ENCODE measurements around the gene SERINC5.
"Not testable (repeated sequence)": the region's sequence is repeated elsewhere in the genome, so short reads cannot be mapped to it uniquely, and the experiment has no call there.

Gene SERINC5

DNA sequence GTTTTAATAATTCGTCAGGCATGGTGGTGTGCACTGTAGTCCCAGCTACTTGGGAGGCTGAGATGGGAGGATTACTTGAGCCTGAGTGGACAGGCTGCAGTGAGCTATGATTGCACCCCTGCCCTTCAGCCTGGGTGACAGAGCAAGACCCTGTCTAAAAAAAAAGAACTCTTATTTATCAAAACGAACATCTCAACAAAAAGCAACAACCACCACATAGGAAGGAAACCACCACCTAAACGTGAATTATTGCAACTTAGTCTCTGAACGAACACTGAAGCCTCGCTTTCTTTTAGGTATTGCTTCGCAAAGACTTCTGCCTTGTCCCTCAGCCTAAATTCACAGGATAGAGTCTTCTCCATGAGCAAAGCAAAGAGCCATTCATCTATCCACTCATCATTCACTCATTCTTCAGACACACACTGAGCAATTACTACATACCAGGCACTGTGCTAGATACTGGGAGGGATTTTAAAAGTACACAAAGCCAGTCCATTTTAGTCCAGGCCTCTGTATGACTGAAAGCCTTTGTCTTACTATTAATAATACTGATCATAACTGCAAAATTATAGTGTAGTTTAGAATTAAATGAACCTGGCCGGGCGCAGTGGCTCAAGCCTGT is 163.3 kb downstream of the SERINC5 start:
- H3K4ac ChIP-seq (ENCODE audit: low read length) = no peak overlapping the region
- H2BK15ac ChIP-seq (ENCODE audit: low read length) = no peak overlapping the region
- H3K27ac ChIP-seq (replicated peaks; ENCODE audit: low read length) = no peak overlapping the region
- H3K27me3 ChIP-seq (ENCODE audit: control insufficient read depth in 3 of 3, insufficient read depth in 3 of 3, low read depth in 1 of 3, low read length in 3 of 3) = no peaks in the 10 kb centered on the region
- H3K4me2 ChIP-seq (ENCODE audit: insufficient read depth, low read length, poor library complexity, severe bottlenecking) = no peak overlapping the region
- no peak overlapping the region for H3K23ac ChIP-seq (ENCODE audit: low read depth, low read length, poor library complexity)
- no peak overlapping the region for H2AK5ac ChIP-seq (ENCODE audit: low read depth, low read length)
- H3K36me3 ChIP-seq (replicated peaks in 1 of 2; ENCODE audit: control insufficient read depth in 2 of 2, insufficient read depth in 2 of 2, low read length in 2 of 2) = no peaks in the 10 kb centered on the region
- no peak overlapping the region for H3K18ac ChIP-seq (ENCODE audit: low read length)
- H3K79me1 ChIP-seq (ENCODE audit: low read depth, low read length) = no peaks in the 10 kb centered on the region
- no peak overlapping the region for H4K8ac ChIP-seq (ENCODE audit: low read depth, low read length)
- peaks cover 16 to 18% of the 10 kb centered on the region in 2 donors for H3K4me1 ChIP-seq (ENCODE audit: control insufficient read depth in 2 of 2, insufficient read depth in 1 of 2, low read depth in 1 of 2, low read length in 2 of 2)
- H2BK120ac ChIP-seq (ENCODE audit: low read depth, low read length) = no peak overlapping the region
- no peak overlapping the region for H3K9ac ChIP-seq (ENCODE audit: low read depth, low read length, poor library complexity)
- no peak overlapping the region for H2AFZ ChIP-seq (ENCODE audit: low read length)
- H3K14ac ChIP-seq (ENCODE audit: low read length) = no peak overlapping the region
- H2BK12ac ChIP-seq (ENCODE audit: low read length) = no peak overlapping the region
- H2BK5ac ChIP-seq (ENCODE audit: low read length) = no peak overlapping the region
- H4K91ac ChIP-seq (ENCODE audit: low read depth, low read length, poor library complexity) = no peak overlapping the region
- H3K4me3 ChIP-seq (ENCODE audit: low read length in 2 of 2) = no peak overlapping the region
- H3K9me3 ChIP-seq (replicated peaks in 1 of 2; ENCODE audit: control insufficient read depth in 2 of 2, insufficient read depth in 1 of 2, low read depth in 1 of 2, low read length in 2 of 2) = no peaks in the 10 kb centered on the region
- no peak for DNase-seq (ENCODE audit: low spot score)
- no CpG with 5 or more reads among the region's 8 CpGs for WGBS, 2 donors (ENCODE audit: extremely low coverage in 2 of 2, insufficient read length in 2 of 2, insufficient replicate concordance in 1 of 2)

DNA sequence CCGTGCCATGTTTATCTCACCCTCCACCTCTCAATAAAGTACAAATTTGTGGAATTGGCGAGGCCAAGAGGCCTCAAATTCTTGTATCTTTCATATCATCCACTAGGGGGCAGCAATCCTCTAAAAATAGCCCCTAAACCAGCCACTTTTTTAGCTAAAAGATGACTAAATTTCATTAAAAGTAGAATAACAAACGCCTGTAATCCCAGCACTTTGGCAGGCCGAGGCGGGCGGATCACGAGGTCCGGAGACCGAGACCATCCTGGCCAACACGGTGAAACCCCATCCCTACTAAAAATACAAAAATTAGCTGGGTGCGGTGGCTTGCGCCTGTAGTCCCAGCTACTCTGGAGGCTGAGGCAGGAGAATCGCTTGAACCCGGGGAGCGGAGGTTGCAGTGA is 164.1 kb downstream of the SERINC5 start:
- Histone ChIP-seq H3K4me1 (ENCODE audit: control insufficient read depth in 2 of 2, insufficient read depth in 1 of 2, low read depth in 1 of 2, low read length in 2 of 2) (peaks cover 9 to 12% of the 10 kb centered on the region in 2 donors), H2AFZ (ENCODE audit: low read length) (peak overlapping the region; percentile 16)
- H2BK15ac ChIP-seq (ENCODE audit: low read length); H3K4me3 ChIP-seq (ENCODE audit: low read length in 2 of 2); H2BK120ac ChIP-seq (ENCODE audit: low read depth, low read length); H3K79me1 ChIP-seq (ENCODE audit: low read depth, low read length); H3K9ac ChIP-seq (ENCODE audit: low read depth, low read length, poor library complexity); H3K27me3 ChIP-seq (ENCODE audit: control insufficient read depth in 3 of 3, insufficient read depth in 3 of 3, low read depth in 1 of 3, low read length in 3 of 3); H3K9me3 ChIP-seq (replicated peaks in 1 of 2; ENCODE audit: control insufficient read depth in 2 of 2, insufficient read depth in 1 of 2, low read depth in 1 of 2, low read length in 2 of 2); H3K18ac ChIP-seq (ENCODE audit: low read length); H3K27ac ChIP-seq (replicated peaks; ENCODE audit: low read length); H3K14ac ChIP-seq (ENCODE audit: low read length); H3K23ac ChIP-seq (ENCODE audit: low read depth, low read length, poor library complexity); H3K4ac ChIP-seq (ENCODE audit: low read length); H3K4me2 ChIP-seq (ENCODE audit: insufficient read depth, low read length, poor library complexity, severe bottlenecking); H3K36me3 ChIP-seq (replicated peaks in 1 of 2; ENCODE audit: control insufficient read depth in 2 of 2, insufficient read depth in 2 of 2, low read length in 2 of 2); H2BK12ac ChIP-seq (ENCODE audit: low read length); H2BK5ac ChIP-seq (ENCODE audit: low read length); H2AK5ac ChIP-seq (ENCODE audit: low read depth, low read length); H4K8ac ChIP-seq (ENCODE audit: low read depth, low read length); H4K91ac ChIP-seq (ENCODE audit: low read depth, low read length, poor library complexity): not testable (repeated sequence)
- DNase-seq (ENCODE audit: low spot score) = peak; percentile 53
- no CpG with 5 or more reads among the region's 15 CpGs for WGBS, 2 donors (ENCODE audit: extremely low coverage in 2 of 2, insufficient read length in 2 of 2, insufficient replicate concordance in 1 of 2)

DNA sequence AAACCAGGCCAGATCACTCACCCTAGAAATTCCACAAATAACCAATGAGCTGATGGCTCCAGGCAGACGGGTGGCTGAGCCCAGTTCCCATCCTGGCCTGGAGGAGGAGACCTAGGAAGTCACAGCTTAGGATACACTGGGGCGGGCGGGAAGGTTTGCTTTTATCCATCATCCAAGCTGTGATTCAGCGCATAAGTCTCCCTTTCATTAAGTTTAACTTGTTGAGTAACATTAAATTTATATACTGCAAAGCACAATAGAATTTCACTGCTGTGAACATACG is 165.0 kb downstream of the SERINC5 start:
- Histone ChIP-seq H3K14ac (ENCODE audit: low read length) (no peak overlapping the region), H3K18ac (ENCODE audit: low read length) (peak overlapping the region; percentile 54), H3K9ac (ENCODE audit: low read depth, low read length, poor library complexity) (no peak overlapping the region), H3K79me1 (ENCODE audit: low read depth, low read length) (no peaks in the 10 kb centered on the region), H2AFZ (ENCODE audit: low read length) (no peak overlapping the region), H2BK12ac (ENCODE audit: low read length) (peak overlapping the region; percentile 69), H3K27me3 (ENCODE audit: control insufficient read depth in 3 of 3, insufficient read depth in 3 of 3, low read depth in 1 of 3, low read length in 3 of 3) (no peaks in the 10 kb centered on the region), H3K23ac (ENCODE audit: low read depth, low read length, poor library complexity) (no peak overlapping the region), H3K4me1 (ENCODE audit: control insufficient read depth in 2 of 2, insufficient read depth in 1 of 2, low read depth in 1 of 2, low read length in 2 of 2) (peaks cover 10 to 12% of the 10 kb centered on the region in 2 donors), H4K91ac (ENCODE audit: low read depth, low read length, poor library complexity) (no peak overlapping the region), H2BK15ac (ENCODE audit: low read length) (peak overlapping the region; percentile 26), H2BK120ac (ENCODE audit: low read depth, low read length) (no peak overlapping the region), H3K9me3 (replicated peaks in 1 of 2; ENCODE audit: control insufficient read depth in 2 of 2, insufficient read depth in 1 of 2, low read depth in 1 of 2, low read length in 2 of 2) (no peaks in the 10 kb centered on the region), H3K4ac (ENCODE audit: low read length) (no peak overlapping the region), H3K27ac (replicated peaks; ENCODE audit: low read length) (no peak overlapping the region), H2BK5ac (ENCODE audit: low read length) (no peak overlapping the region), H3K4me3 (ENCODE audit: low read length in 2 of 2) (no peak overlapping the region), H3K36me3 (replicated peaks in 1 of 2; ENCODE audit: control insufficient read depth in 2 of 2, insufficient read depth in 2 of 2, low read length in 2 of 2) (no peaks in the 10 kb centered on the region), H2AK5ac (ENCODE audit: low read depth, low read length) (no peak overlapping the region), H4K8ac (ENCODE audit: low read depth, low read length) (no peak overlapping the region), H3K4me2 (ENCODE audit: insufficient read depth, low read length, poor library complexity, severe bottlenecking) (no peak overlapping the region)
- WGBS, 2 donors (ENCODE audit: extremely low coverage in 2 of 2, insufficient read length in 2 of 2, insufficient replicate concordance in 1 of 2) = no CpG with 5 or more reads among the region's 5 CpGs
- no peak for DNase-seq (ENCODE audit: low spot score)

DNA sequence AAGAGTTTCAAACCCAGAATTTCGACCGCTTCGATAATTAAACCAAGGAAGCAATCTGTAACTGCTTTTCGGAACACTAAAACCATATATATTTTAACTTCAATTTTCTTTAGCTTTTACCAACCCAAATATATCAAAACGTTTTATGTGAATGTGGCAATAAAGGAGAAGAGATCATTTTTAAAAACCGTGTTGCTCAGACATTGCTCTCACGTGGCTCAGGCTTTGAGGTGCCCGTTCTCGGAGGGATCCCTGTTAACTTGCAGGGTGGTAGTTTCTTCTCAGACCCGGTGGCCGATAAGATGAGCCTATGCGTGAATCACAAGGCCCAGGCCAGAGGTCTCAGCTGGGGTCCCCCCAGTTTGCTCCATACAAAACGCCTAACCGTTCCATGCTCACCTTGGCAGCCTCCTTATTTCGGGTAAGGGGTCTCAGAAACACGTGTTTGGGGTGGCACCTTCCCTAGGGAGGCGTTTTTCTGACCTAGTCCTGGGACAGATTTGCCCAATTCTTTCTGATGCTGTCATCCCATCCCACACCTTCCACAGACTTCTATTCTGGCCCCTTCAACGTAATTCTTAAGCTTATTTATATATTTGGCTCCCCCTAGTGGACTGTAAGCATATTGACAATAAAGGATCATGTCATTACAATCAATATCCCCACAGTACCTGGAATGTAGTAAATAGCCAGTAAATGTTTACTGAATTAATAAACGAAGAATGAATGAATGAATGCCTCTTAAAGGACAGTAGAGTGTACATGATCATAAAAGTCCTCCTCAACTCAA is 172.6 kb downstream of the SERINC5 start:
- H2BK5ac ChIP-seq (ENCODE audit: low read length) = no peak overlapping the region
- 100% methylated on average over 2 of the region's 19 CpGs; no CpG with 5 or more reads in 1 of the 2 donors for WGBS, 2 donors (ENCODE audit: extremely low coverage in 2 of 2, insufficient read length in 2 of 2, insufficient replicate concordance in 1 of 2)
- H2BK15ac ChIP-seq (ENCODE audit: low read length) = no peak overlapping the region
- no peaks in the 10 kb centered on the region for H3K9me3 ChIP-seq (replicated peaks in 1 of 2; ENCODE audit: control insufficient read depth in 2 of 2, insufficient read depth in 1 of 2, low read depth in 1 of 2, low read length in 2 of 2)
- no peaks in the 10 kb centered on the region for H3K79me1 ChIP-seq (ENCODE audit: low read depth, low read length)
- H3K36me3 ChIP-seq (replicated peaks in 1 of 2; ENCODE audit: control insufficient read depth in 2 of 2, insufficient read depth in 2 of 2, low read length in 2 of 2) = no peaks in the 10 kb centered on the region
- no peak overlapping the region for H3K4ac ChIP-seq (ENCODE audit: low read length)
- H2AFZ ChIP-seq (ENCODE audit: low read length) = no peak overlapping the region
- no peak overlapping the region for H3K23ac ChIP-seq (ENCODE audit: low read depth, low read length, poor library complexity)
- H3K27ac ChIP-seq (replicated peaks; ENCODE audit: low read length) = no peak overlapping the region
- DNase-seq (ENCODE audit: low spot score) = peak; percentile 51
- H3K4me1 ChIP-seq (ENCODE audit: control insufficient read depth in 2 of 2, insufficient read depth in 1 of 2, low read depth in 1 of 2, low read length in 2 of 2) = peaks cover 0 to 3% of the 10 kb centered on the region in 2 donors
- H4K91ac ChIP-seq (ENCODE audit: low read depth, low read length, poor library complexity) = no peak overlapping the region
- H2BK120ac ChIP-seq (ENCODE audit: low read depth, low read length) = no peak overlapping the region
- H3K4me2 ChIP-seq (ENCODE audit: insufficient read depth, low read length, poor library complexity, severe bottlenecking) = no peak overlapping the region
- H2BK12ac ChIP-seq (ENCODE audit: low read length) = no peak overlapping the region
- no peaks in the 10 kb centered on the region for H3K27me3 ChIP-seq (ENCODE audit: control insufficient read depth in 3 of 3, insufficient read depth in 3 of 3, low read depth in 1 of 3, low read length in 3 of 3)
- no peak overlapping the region for H2AK5ac ChIP-seq (ENCODE audit: low read depth, low read length)
- H3K4me3 ChIP-seq (ENCODE audit: low read length in 2 of 2) = no peak overlapping the region
- no peak overlapping the region for H3K18ac ChIP-seq (ENCODE audit: low read length)
- H3K14ac ChIP-seq (ENCODE audit: low read length) = no peak overlapping the region
- H3K9ac ChIP-seq (ENCODE audit: low read depth, low read length, poor library complexity) = no peak overlapping the region
- H4K8ac ChIP-seq (ENCODE audit: low read depth, low read length) = no peak overlapping the region

Measured in neuronal stem cell (in vitro differentiated cells).